HS-27A (cell line): Measurements from ENCODE around the gene SYCP1.
"Not testable (repeated sequence)": the region's sequence is repeated elsewhere in the genome, so short reads cannot be mapped to it uniquely, and the experiment has no call there.

Source experiments
- DNase-seq: peaks from one replicate; pipeline ENCODE4 v3.0.0-alpha.2; 2012; ENCODE audit warnings: low read depth, missing footprints

SYCP1 gene, protein sequence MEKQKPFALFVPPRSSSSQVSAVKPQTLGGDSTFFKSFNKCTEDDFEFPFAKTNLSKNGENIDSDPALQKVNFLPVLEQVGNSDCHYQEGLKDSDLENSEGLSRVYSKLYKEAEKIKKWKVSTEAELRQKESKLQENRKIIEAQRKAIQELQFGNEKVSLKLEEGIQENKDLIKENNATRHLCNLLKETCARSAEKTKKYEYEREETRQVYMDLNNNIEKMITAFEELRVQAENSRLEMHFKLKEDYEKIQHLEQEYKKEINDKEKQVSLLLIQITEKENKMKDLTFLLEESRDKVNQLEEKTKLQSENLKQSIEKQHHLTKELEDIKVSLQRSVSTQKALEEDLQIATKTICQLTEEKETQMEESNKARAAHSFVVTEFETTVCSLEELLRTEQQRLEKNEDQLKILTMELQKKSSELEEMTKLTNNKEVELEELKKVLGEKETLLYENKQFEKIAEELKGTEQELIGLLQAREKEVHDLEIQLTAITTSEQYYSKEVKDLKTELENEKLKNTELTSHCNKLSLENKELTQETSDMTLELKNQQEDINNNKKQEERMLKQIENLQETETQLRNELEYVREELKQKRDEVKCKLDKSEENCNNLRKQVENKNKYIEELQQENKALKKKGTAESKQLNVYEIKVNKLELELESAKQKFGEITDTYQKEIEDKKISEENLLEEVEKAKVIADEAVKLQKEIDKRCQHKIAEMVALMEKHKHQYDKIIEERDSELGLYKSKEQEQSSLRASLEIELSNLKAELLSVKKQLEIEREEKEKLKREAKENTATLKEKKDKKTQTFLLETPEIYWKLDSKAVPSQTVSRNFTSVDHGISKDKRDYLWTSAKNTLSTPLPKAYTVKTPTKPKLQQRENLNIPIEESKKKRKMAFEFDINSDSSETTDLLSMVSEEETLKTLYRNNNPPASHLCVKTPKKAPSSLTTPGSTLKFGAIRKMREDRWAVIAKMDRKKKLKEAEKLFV

DNA sequence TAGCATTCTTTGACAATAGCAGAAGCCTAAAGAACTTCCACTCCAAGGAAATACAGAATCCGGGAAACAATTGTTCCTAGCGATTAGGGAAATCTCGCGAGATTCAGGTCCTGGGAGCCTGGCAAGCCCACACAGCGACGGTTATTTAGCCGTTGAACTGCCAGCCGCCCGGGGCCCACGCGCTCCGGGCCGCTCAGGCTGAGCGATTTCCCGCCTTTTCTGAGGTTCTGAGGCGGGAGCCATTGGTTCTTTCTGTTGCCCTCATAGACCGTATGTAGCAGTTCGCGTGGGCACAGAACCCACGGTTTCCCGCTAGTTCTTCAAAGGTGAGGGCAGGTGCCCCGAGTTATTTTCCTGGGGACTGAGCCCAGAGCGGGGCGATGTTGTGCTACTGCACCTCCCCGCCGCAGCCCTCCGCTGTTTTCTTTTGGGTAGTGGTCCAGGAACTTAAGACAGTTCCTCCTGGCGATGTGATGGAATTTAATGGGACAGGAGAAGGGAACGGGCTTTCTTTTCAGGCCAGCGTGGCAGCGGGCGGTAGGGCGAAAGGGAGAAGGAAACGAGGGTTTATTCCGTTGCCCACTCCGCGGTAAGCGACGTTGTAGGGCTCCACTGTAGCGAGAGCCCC lies at the start of gene SYCP1:
SYCP1 (plus strand) TSS at position 171 of the 628 bp plus-strand sequence. CDS start 602 bp downstream, outside the sequence.
- DNase-seq, result no peak

- no peak for DNase-seq
These were observed 34.8 kb upstream of the SYCP1 start for GRCh38 chr1:114819869-114820268.

- no peak for DNase-seq
These were observed 34.3 kb upstream of the SYCP1 start for GRCh38 chr1:114820392-114820791.

- DNase-seq, result no peak
These were observed 32.7 kb upstream of the SYCP1 start for GRCh38 chr1:114821978-114822377.

GRCh38 chr1:114828251-114828650 lies 26.4 kb upstream of the SYCP1 start:
- DNase-seq, result no peak

DNA sequence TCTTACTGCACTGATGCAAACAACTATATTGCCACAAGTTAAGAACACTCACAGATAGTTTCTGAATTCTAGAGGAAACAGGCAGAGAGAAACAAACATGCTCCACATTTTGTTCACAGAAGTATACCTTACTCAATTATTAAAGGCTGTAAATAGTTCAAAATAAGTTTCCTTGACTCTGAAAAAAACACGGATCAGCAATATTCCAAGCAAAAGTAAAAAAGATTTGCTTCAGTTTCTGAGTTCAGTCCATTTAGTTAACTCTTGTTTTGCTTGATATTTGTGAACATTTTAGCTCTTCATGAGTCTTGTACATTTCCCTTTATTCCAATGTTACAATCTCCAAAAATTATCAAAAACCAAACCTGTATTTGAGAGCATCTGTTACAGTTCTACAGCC lies 24.6 kb upstream of the SYCP1 start:
- DNase-seq, result not testable (repeated sequence)

DNA sequence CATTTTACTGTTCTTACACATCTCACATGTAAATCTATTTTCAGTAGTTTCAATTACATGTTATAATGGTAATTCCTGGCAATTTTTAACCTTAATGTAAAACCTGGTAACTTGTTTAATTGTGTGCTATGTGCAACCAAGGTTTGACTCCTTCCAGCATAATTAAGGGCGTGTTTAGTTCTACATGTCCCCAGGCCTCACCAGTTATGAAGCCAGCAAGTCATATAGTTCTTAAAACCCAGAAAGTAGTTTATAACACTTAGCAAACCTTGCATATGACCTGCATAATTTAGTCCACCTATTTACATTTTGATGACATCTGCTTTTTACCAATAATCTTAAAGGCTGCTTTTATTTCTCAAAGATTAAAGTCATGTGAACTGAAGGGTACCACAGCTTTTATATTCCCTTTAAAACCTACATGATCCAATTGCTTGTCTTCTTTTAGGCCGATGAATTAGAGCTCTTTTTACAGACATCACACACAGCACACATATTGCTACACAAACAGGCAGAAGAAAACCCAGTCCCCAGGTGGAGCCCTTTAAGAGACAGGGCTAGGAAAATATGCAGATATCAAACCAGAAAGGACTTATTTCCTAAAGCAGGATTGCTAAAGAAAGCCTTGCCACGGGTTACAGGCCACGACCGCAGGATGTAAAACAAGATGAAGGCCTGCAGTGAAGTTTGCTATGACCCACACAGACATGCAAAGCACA lies 23.2 kb upstream of the SYCP1 start:
- no peak for DNase-seq

DNA sequence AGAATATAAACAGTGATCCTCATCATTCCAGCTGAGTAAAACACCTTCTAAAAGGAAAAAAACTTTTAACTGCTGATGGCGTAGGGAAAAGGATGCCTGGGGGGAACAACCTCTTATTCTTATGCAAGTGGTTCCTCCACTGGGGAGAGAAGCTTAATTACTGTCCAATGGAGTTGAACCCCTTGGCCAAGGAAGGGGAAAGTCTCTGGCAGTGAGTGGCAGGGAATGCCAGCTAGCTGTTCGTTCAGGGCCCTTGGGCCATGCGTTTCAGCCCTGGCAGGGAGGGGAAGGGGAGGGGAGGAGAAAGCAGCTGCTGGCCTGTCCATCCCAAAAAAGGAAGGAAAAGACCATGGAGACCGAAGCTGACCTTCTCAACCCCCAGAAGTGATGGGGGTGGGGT lies 22.6 kb upstream of the SYCP1 start:
- no peak for DNase-seq

GRCh38 chr1:114833421-114833820 lies 21.2 kb upstream of the SYCP1 start:
- no peak for DNase-seq

- no peak for DNase-seq
These were observed 10.4 kb upstream of the SYCP1 start for GRCh38 chr1:114844270-114844669.

GRCh38 chr1:114853584-114853983 lies 1.1 kb upstream of the SYCP1 start:
- no peak for DNase-seq

GRCh38 chr1:114861384-114861783 lies 6.7 kb downstream of the SYCP1 start:
- DNase-seq, result no peak

GRCh38 chr1:114892194-114892918 lies 37.7 kb downstream of the SYCP1 start:
- DNase-seq, result no peak

GRCh38 chr1:114896795-114897194 lies 42.1 kb downstream of the SYCP1 start:
- DNase-seq, result no peak

DNA sequence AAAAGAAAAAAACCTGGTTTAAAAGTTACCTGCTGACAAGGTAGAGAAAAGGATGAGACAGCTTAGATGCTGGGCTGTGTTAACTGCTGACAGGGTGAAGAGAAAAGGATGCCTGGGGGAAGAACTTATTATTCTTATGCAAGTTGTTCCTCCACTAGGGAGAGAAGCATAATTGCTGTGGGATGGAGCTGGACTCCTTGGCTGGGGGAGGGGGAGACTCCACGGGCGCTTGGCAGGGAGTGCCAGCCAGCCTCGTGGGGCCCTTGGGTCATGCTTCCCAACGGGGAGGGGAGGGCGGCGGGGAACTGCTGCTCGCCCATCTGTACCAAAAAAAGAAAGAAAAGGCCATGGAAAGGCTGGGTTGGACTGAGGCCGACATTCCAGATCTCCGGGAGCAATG lies 47.2 kb downstream of the SYCP1 start:
- DNase-seq, result no peak

- DNase-seq, result no peak
These were observed 47.7 kb downstream of the SYCP1 start for GRCh38 chr1:114902343-114902742.

DNA sequence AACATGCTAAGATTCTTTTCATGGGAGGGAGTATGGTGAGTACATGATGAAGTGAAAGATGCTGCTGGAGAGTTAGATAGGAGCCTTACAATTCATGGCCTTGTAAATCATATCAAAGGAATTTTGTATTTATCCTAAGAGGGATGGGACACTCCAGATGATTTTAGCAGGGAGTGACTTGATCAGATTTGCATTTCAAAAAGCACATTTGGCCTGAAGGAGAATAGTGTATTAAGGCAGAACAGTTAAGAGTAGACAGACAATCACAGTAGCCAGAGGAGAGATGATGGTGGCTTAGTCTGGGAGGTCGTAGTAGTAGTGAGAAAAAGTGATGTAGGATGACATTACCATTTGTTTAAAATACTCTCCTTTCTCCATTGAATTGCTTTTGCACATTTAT lies 48.8 kb downstream of the SYCP1 start:
- no peak for DNase-seq

DNA sequence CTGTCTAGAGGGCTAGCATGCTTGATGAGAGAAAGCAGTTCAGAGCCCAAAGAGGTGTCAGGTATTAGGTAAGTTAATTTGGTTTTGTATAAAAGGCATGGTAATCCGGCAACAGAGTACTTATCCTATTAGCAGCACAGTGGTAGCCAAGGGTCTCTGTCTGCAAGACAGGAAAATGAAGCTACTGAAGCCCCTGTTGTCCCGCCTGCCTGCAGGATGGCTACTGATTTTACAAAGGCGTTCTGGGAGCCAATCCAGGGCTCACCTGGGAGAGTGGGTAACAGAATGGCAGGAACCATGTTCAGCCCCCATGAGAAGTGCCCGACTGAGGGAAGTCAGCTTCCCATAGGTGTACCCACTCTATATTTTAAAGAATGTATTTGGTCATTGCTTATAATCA lies 61.1 kb downstream of the SYCP1 start:
- DNase-seq, result not testable (repeated sequence)

DNA sequence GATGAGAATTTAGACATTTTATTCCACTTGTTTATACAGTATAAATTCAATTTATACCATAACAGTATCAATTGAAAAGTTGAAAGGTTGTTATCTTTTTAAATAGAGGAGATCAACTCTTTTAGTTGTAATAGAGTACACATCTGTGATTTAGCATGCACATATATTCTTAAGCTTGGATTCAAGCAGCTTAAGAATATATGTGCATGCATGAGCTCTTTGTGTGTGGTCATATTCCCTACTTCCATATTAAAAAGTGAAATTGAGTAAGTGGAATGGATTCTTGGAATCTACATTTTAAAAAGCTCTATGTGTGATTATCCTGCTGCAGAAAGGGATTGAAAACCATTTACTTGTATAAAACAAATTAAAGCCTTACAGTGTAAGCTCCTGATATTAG lies 71.9 kb downstream of the SYCP1 start:
- no peak for DNase-seq

DNA sequence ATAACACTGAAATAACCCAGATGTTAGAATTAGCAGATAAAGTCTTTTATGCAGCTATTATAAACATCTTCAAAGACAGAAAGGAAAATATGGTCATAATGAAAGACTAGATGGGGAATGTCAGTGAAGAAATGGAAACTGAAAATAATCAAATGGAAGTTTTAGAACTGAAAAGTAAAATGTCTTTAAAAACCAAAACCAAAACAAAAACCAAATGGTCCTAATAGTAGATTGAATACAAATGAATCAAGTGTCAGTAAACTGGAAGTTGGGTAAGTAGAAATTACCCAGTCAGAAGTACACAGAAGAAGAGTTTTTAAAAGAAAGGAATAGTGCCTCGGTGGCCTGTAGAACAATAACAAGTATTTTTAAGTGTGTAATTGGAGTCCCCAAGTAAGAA lies 72.7 kb downstream of the SYCP1 start:
- no peak for DNase-seq

GRCh38 chr1:114956570-114956969 lies 101.9 kb downstream of the SYCP1 start:
- DNase-seq, result no peak
